Measurements from ENCODE around the gene PRG2.
"Not testable (repeated sequence)": the region's sequence is repeated elsewhere in the genome, so short reads cannot be mapped to it uniquely, and the experiment has no call there.

PRG2 gene

GRCh38 chr11:57422669-57423068 lies 32.2 kb upstream of the PRG2 start:
- in situ Hi-C loops (cut with HindIII; ENCODE audit: low pct_ligation_motif_present, low pct_unique_long_range_greater_than_20kb, low sequenced_read_pairs) = no loop called here
- no peak for DNase-seq

- in situ Hi-C loops (cut with HindIII; ENCODE audit: low pct_ligation_motif_present, low pct_unique_long_range_greater_than_20kb, low sequenced_read_pairs) = no loop called here
- DNase-seq = no peak
Measured at GRCh38 chr11:57421805-57422204, 31.4 kb upstream of the PRG2 start.

GRCh38 chr11:57421066-57421465 lies 30.6 kb upstream of the PRG2 start:
- in situ Hi-C loops (cut with HindIII; ENCODE audit: low pct_ligation_motif_present, low pct_unique_long_range_greater_than_20kb, low sequenced_read_pairs) = no loop called here
- DNase-seq = no peak

- in situ Hi-C loops (cut with HindIII; ENCODE audit: low pct_ligation_motif_present, low pct_unique_long_range_greater_than_20kb, low sequenced_read_pairs) = no loop called here
Measured at GRCh38 chr11:57419146-57419545, 28.7 kb upstream of the PRG2 start.

GRCh38 chr11:57418131-57418530 lies 27.7 kb upstream of the PRG2 start:
- in situ Hi-C loops (cut with HindIII; ENCODE audit: low pct_ligation_motif_present, low pct_unique_long_range_greater_than_20kb, low sequenced_read_pairs) = no loop called here
- no peak for DNase-seq

More at GRCh38 chr11:57419146-57419545, 28.7 kb upstream of the PRG2 start:
- no peak for DNase-seq

- no peak for DNase-seq
Measured at GRCh38 chr11:57417056-57417455, 26.6 kb upstream of the PRG2 start.

GRCh38 chr11:57416436-57416835 lies 26.0 kb upstream of the PRG2 start:
- in situ Hi-C loops (cut with HindIII; ENCODE audit: low pct_ligation_motif_present, low pct_unique_long_range_greater_than_20kb, low sequenced_read_pairs) = no loop called here
- DNase-seq = no peak

More at GRCh38 chr11:57417056-57417455, 26.6 kb upstream of the PRG2 start:
- in situ Hi-C loops (cut with HindIII; ENCODE audit: low pct_ligation_motif_present, low pct_unique_long_range_greater_than_20kb, low sequenced_read_pairs) = no loop called here

- in situ Hi-C loops (cut with HindIII; ENCODE audit: low pct_ligation_motif_present, low pct_unique_long_range_greater_than_20kb, low sequenced_read_pairs) = no loop called here
- DNase-seq = no peak
Measured at GRCh38 chr11:57414612-57415212, 24.3 kb upstream of the PRG2 start.

GRCh38 chr11:57413681-57414080 lies 23.2 kb upstream of the PRG2 start:
- no peak for DNase-seq
- in situ Hi-C loops (cut with HindIII; ENCODE audit: low pct_ligation_motif_present, low pct_unique_long_range_greater_than_20kb, low sequenced_read_pairs) = no loop called here

- in situ Hi-C loops (cut with HindIII; ENCODE audit: low pct_ligation_motif_present, low pct_unique_long_range_greater_than_20kb, low sequenced_read_pairs) = no loop called here
- no peak for DNase-seq
Measured at GRCh38 chr11:57410287-57410686, 19.8 kb upstream of the PRG2 start.

GRCh38 chr11:57409321-57410100 lies 19.1 kb upstream of the PRG2 start:
- no peak for DNase-seq
- in situ Hi-C loops (cut with HindIII; ENCODE audit: low pct_ligation_motif_present, low pct_unique_long_range_greater_than_20kb, low sequenced_read_pairs) = no loop called here

- no peak for DNase-seq
- in situ Hi-C loops (cut with HindIII; ENCODE audit: low pct_ligation_motif_present, low pct_unique_long_range_greater_than_20kb, low sequenced_read_pairs) = no loop called here
Measured at GRCh38 chr11:57408771-57409170, 18.3 kb upstream of the PRG2 start.

- in situ Hi-C loops (cut with HindIII; ENCODE audit: low pct_ligation_motif_present, low pct_unique_long_range_greater_than_20kb, low sequenced_read_pairs) = no loop called here
- no peak for DNase-seq
Measured at GRCh38 chr11:57407941-57408475, 17.6 kb upstream of the PRG2 start.

- in situ Hi-C loops (cut with HindIII; ENCODE audit: low pct_ligation_motif_present, low pct_unique_long_range_greater_than_20kb, low sequenced_read_pairs) = no loop called here
- no peak for DNase-seq
Measured at GRCh38 chr11:57407010-57407920, 16.8 kb upstream of the PRG2 start.

- peak; percentile 50 for DNase-seq
- in situ Hi-C loops (cut with HindIII; ENCODE audit: low pct_ligation_motif_present, low pct_unique_long_range_greater_than_20kb, low sequenced_read_pairs) = no loop called here
Measured at GRCh38 chr11:57406337-57406904, 16.0 kb upstream of the PRG2 start.

- in situ Hi-C loops (cut with HindIII; ENCODE audit: low pct_ligation_motif_present, low pct_unique_long_range_greater_than_20kb, low sequenced_read_pairs) = no loop called here
- DNase-seq = no peak
Measured at GRCh38 chr11:57405271-57405860, 14.9 kb upstream of the PRG2 start.

GRCh38 chr11:57403802-57404147 lies 13.3 kb upstream of the PRG2 start:
- in situ Hi-C loops (cut with HindIII; ENCODE audit: low pct_ligation_motif_present, low pct_unique_long_range_greater_than_20kb, low sequenced_read_pairs) = no loop called here
- DNase-seq = no peak

- DNase-seq = not testable (repeated sequence)
Measured at GRCh38 chr11:57403003-57403801, 12.8 kb upstream of the PRG2 start.

More at GRCh38 chr11:57403003-57403801, 12.8 kb upstream of the PRG2 start:
- in situ Hi-C loops (cut with HindIII; ENCODE audit: low pct_ligation_motif_present, low pct_unique_long_range_greater_than_20kb, low sequenced_read_pairs) = not testable (repeated sequence)
